GM12864 (cell line): ENCODE measurements around the gene GPR108.

ENCODE experiments used
- DNase-seq: peaks from one replicate; pipeline ENCODE4 v3.0.0-alpha.2; 2011; ENCODE audit warnings: low read depth
- H3K4me3 ChIP-seq: 2 replicates; pipeline ENCODE4 v1.5.1; 2011; ENCODE audit warnings: mild to moderate bottlenecking, low read depth, low read length, control low read depth
- TF ChIP-seq, protein P1 (sequence below): IDR thresholded peaks from 2 replicates; pipeline ENCODE4 v1.5.1; 2011; ENCODE audit warnings: low read depth, mild to moderate bottlenecking, moderate library complexity, low read length, control low read depth, inconsistent platforms; ENCODE audit errors: missing control alignments

The GPR108 gene

DNA sequence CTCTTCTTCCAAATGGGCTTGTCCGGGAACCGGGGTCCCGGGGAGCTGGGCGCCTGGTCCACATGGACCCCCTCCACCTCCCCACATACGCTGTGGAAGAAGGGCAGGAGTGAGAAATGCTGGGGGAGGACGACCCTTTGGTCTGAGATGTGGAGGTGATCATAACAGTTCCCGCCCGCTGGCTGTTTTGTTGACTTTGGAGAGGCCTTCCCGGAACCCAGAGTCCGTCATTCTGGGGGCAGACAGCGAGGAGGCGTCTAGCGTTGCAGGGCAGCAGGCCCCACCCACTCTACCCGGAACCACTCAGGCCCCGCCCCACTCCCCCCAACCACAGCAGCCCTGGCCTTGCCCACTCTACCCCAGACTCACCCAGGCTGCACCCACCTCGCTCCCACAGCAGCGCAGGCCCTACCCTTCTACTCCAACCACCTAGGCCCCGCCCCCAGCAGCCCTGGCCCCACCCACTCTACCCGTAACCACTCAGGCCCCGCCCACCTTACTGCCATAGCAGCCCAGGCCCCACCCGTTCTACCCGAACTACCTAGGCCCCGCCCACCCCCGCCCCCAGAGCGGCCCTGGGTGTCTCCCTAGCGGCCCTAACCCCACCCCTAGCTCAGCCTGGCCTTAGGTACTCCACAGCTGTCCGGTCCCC, 7.1 kb downstream of the GPR108 start:
- no peak overlapping the region for H3K4me3 ChIP-seq
- TF ChIP-seq, protein P1, sequence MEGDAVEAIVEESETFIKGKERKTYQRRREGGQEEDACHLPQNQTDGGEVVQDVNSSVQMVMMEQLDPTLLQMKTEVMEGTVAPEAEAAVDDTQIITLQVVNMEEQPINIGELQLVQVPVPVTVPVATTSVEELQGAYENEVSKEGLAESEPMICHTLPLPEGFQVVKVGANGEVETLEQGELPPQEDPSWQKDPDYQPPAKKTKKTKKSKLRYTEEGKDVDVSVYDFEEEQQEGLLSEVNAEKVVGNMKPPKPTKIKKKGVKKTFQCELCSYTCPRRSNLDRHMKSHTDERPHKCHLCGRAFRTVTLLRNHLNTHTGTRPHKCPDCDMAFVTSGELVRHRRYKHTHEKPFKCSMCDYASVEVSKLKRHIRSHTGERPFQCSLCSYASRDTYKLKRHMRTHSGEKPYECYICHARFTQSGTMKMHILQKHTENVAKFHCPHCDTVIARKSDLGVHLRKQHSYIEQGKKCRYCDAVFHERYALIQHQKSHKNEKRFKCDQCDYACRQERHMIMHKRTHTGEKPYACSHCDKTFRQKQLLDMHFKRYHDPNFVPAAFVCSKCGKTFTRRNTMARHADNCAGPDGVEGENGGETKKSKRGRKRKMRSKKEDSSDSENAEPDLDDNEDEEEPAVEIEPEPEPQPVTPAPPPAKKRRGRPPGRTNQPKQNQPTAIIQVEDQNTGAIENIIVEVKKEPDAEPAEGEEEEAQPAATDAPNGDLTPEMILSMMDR = no peak
- no peak for DNase-seq

DNA sequence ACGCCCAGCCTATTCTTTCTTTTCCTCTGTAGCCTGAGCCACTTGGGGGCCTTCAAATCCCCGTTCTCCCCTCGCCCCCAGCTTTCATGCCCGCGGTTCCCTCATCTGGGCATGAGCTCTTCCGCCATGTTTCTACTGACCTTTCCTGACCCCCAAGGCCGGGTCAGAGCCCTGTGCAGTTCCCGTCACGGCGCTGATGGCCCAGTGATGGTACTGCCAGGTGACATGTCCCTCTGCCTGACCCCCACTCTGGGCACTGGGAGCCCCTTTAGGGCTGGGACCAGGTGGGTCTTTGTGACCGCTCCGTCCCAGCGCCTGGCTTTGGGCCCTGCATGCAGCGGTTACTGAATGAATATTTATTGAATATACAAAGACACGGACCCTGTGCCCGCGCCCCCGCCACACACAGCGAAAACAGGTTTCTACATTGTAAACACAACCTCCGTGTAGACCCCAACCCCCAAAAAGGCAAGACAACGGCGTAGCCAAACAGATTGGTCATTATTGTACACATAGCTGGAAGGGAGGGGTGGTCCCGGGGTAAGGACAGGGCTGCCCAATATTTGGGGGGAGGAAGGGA, 7.7 kb downstream of the GPR108 start:
- TF ChIP-seq, protein P1 = no peak
- no peak overlapping the region for H3K4me3 ChIP-seq
- no peak for DNase-seq

DNA sequence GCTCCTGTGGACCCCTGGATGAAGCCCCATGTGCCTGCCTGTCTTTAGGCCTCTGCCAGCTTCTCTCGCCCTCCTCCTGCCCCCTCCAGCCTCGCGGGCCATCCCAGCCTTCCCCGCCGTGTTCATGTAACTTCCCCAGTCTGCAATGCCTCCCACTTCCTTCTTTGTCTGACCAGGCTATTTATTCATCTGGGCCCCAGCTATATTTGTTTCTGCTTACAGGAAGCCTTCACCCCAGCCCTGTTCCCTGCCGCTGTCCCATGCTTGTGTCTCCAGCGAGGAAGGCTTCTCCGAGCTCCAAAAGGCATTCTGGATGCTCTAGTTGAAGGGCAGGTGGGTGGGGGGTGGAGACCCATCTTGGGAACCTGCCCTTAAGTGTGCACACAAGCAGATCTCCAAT, 9.0 kb downstream of the GPR108 start:
- no peak overlapping the region for H3K4me3 ChIP-seq
- DNase-seq = no peak
- TF ChIP-seq, protein P1 = no peak

DNA sequence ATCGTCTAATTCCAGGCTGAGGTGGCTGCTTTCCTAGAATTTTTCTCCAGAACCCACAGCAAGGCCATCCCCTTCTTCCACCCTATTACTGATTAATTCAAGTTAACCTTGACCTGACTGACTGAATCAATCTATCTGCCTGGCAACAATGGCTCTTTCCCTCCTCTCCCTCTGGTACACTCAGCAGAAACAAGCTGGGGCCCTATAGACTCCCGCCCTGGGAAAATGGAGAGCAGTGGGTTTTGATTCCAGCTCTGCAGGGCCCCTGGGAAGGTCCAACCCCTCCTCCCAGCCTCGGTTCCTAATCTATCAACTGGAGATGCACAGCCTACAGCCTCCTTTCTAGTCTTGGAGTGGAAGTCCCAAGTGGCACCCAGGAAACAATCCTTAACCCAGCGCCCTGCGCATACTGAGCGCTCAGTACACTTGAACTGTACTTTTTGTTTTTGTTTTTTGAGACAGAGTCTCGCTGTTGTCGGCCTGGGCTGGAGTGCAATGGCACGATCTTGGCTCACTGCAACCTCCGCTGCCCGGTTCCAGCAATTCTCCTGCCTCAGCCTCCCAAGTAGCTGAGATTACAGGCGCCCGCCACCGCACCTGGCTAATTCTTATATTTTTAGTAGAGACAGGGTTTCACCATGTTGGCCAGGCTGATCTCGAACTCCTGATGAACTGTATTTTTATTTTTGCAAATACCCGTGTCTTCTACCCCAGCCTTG, 11.7 kb downstream of the GPR108 start:
- H3K4me3 ChIP-seq = no peak overlapping the region
- TF ChIP-seq, protein P1 = no peak
- no peak for DNase-seq

DNA sequence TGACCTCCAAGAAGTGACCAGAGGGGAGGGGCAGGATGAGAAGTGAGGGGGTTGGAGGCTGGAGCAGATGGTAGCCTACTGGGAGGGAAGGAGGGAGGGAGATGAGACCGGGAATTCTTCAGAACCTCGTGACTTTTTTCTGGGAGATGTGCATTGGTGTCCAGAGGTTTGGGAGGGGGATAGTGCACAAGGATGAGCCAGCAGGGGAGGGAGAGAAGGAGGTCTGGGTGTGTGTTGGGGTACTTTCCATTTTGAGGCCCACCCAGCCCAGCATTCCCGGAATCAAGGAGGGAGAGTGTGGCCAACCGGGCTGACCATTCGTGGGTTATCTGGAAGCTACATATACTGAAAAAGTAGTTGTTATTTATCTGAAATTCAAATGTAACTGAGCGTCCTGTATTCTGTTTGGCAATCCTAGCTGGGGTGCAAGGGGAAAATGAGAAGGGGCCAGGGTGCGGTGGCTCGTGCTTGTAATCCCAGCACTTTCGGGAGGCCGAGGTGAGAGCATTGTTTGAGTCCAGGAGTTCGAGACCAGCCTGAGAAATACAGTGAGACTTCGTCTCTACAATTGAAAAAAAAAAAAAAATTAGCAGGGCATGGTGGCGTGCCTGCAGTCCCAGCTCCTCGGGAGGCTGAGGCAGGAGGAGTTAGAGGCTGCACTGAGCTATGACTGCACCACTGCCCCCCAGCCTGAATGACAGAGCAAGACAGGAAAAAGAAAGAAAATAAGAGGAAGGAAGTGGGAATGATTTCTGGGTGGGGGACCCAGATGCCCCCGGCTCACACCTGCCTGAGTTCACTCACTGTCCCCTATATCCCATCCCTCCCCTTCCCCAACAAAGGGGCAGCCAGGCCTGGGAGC, 12.5 kb downstream of the GPR108 start:
- TF ChIP-seq, protein P1 = no peak
- H3K4me3 ChIP-seq = no peak overlapping the region
- no peak for DNase-seq

DNA sequence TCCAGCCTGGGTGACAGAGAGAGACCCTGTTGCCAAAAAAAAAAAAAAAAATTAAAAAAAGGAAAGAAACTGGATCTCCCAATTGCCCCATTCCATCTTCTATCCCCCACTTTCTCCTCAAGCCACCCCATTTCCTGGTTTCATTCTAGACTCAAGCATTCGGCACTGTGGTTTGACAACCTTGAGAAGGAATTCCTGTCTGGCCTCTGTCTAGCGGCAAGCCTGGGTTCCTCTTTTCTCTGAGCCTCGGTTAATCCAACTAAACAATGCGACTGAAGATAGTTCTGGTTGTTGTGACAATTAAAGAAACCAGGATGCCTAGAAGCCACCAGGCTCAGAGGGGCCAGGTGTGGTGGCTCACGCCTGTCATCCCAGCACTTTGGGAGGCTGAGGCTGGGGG, 13.6 kb downstream of the GPR108 start:
- H3K4me3 ChIP-seq = no peak overlapping the region
- DNase-seq = no peak
- TF ChIP-seq, protein P1 = no peak
